Neural cell (in vitro differentiated cells): ENCODE results near the gene ANKS1A.

Experiments used
- EP300 ChIP-seq: fragments of 450-650 bp; conservative IDR thresholded peaks from 2 replicates; pipeline ENCODE4 v1.6.1; 2014; ENCODE audit warnings: antibody characterized with exemption, mild to moderate bottlenecking, moderate library complexity; ENCODE audit not compliant: poor library complexity, severe bottlenecking
- EZH2 ChIP-seq: fragments of 200-600, 300-800 bp; shearing (Covaris generic), sonication (generic); IDR thresholded peaks from 2 replicates; pipeline ENCODE4 v1.6.1; 2014; ENCODE audit warnings: antibody characterized with exemption, low read length, borderline replicate concordance, mild to moderate bottlenecking; ENCODE audit not compliant: insufficient read depth, poor library complexity, severe bottlenecking
- MXI1 ChIP-seq: fragments of 450-650 bp; conservative IDR thresholded peaks from 2 replicates; pipeline ENCODE4 v1.6.1; 2014; ENCODE audit warnings: antibody characterized with exemption, mild to moderate bottlenecking; ENCODE audit not compliant: poor library complexity, severe bottlenecking
- POLR2AphosphoS5 ChIP-seq: IDR thresholded peaks from 2 replicates; pipeline ENCODE4 v1.6.1; 2012
- RAD21 ChIP-seq: fragments of 450-650 bp; conservative IDR thresholded peaks from 2 replicates; pipeline ENCODE4 v1.6.1; 2014; ENCODE audit warnings: antibody characterized with exemption, mild to moderate bottlenecking, moderate library complexity
- SMC3 ChIP-seq: fragments of 450-650 bp; conservative IDR thresholded peaks from 2 replicates; pipeline ENCODE4 v1.6.1; 2014; ENCODE audit warnings: antibody characterized with exemption, mild to moderate bottlenecking, moderate library complexity; ENCODE audit not compliant: poor library complexity
- TAF1 ChIP-seq: IDR thresholded peaks from 2 replicates; pipeline ENCODE4 v1.6.1; 2012; ENCODE audit warnings: low read depth
- TF ChIP-seq, protein P1 (sequence below): fragments of 450-650 bp; IDR thresholded peaks from 2 replicates; pipeline ENCODE4 v1.5.1; 2014; ENCODE audit warnings: antibody characterized with exemption, mild to moderate bottlenecking, moderate library complexity; ENCODE audit not compliant: poor library complexity, severe bottlenecking
- TF ChIP-seq, protein P2 (sequence below): IDR thresholded peaks from 2 replicates; pipeline ENCODE4 v1.6.1; 2012; ENCODE audit warnings: borderline replicate concordance

DNA sequence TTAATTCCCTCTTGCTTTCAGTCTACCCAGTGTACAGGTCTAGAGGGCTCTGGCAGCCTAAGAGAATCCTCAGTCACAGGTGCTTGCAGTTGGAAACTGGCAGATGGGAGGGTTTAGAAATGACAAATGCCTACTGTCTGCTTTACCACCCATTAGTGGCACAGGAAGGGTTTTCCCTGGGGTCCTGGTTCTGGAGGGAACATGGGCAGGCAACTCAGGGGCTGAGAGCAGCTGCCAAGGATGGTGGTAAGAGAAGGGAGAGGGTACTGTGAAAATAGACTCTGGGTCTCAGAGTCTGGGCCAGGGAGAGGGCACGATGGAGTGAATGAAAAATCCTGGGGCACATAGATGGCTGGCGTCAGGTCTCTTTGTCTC is 148.6 kb downstream of the ANKS1A start:
- TF ChIP-seq, protein P1, sequence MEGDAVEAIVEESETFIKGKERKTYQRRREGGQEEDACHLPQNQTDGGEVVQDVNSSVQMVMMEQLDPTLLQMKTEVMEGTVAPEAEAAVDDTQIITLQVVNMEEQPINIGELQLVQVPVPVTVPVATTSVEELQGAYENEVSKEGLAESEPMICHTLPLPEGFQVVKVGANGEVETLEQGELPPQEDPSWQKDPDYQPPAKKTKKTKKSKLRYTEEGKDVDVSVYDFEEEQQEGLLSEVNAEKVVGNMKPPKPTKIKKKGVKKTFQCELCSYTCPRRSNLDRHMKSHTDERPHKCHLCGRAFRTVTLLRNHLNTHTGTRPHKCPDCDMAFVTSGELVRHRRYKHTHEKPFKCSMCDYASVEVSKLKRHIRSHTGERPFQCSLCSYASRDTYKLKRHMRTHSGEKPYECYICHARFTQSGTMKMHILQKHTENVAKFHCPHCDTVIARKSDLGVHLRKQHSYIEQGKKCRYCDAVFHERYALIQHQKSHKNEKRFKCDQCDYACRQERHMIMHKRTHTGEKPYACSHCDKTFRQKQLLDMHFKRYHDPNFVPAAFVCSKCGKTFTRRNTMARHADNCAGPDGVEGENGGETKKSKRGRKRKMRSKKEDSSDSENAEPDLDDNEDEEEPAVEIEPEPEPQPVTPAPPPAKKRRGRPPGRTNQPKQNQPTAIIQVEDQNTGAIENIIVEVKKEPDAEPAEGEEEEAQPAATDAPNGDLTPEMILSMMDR = no peak
- TF ChIP-seq POLR2AphosphoS5 = no peak
- TF ChIP-seq EP300 = no peak
- TF ChIP-seq, protein P2, sequence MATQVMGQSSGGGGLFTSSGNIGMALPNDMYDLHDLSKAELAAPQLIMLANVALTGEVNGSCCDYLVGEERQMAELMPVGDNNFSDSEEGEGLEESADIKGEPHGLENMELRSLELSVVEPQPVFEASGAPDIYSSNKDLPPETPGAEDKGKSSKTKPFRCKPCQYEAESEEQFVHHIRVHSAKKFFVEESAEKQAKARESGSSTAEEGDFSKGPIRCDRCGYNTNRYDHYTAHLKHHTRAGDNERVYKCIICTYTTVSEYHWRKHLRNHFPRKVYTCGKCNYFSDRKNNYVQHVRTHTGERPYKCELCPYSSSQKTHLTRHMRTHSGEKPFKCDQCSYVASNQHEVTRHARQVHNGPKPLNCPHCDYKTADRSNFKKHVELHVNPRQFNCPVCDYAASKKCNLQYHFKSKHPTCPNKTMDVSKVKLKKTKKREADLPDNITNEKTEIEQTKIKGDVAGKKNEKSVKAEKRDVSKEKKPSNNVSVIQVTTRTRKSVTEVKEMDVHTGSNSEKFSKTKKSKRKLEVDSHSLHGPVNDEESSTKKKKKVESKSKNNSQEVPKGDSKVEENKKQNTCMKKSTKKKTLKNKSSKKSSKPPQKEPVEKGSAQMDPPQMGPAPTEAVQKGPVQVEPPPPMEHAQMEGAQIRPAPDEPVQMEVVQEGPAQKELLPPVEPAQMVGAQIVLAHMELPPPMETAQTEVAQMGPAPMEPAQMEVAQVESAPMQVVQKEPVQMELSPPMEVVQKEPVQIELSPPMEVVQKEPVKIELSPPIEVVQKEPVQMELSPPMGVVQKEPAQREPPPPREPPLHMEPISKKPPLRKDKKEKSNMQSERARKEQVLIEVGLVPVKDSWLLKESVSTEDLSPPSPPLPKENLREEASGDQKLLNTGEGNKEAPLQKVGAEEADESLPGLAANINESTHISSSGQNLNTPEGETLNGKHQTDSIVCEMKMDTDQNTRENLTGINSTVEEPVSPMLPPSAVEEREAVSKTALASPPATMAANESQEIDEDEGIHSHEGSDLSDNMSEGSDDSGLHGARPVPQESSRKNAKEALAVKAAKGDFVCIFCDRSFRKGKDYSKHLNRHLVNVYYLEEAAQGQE = no peak
- TF ChIP-seq TAF1 = no peak
- no peak for TF ChIP-seq EZH2
- no peak for TF ChIP-seq RAD21
- TF ChIP-seq SMC3 = no peak
- TF ChIP-seq MXI1 = no peak
